ENCODE measurements around the gene CEP41.
"Not testable (repeated sequence)": the region's sequence is repeated elsewhere in the genome, so short reads cannot be mapped to it uniquely, and the experiment has no call there.

CEP41 gene

DNA sequence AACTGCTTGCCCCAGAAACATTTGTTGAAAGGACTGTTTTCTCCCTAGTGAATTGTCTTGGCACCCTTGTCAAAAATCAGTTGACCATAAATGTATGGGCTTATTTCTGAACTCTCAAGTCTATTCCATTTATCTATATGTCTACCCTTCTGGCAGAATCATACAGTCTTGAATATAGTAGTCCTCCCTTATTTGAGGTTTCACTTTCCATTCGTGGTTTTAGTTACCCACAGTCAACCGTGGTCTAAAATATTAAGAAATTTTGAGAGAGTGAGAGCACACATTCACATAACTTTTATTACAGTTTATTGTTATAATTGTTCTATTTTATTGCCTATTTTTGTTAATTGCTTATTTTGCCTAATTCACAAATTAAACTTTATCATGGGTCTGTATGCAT is 17.4 kb upstream of the CEP41 start:
- DNase-seq = no peak

- DNase-seq = no peak
These were observed 14.1 kb upstream of the CEP41 start for GRCh38 chr7:130454959-130455358.

DNA sequence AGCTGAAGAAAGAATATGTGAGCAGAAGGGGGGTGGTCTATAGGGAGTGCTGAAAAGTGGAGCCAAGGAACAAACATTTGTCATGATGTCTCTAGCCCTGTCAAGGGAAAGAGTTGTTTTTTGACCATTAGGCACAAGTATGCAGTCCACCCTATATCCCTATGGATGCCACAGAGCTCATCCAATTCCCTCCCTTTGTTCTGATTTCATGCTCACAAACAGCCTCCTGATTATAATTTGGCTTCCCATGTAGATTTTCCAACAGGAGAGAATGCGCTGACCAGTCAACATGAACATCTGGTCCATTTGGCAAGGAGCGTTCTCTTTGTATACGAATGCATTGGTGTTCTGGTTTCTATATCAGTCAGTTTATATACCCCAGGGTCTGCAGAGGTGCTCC is 12.1 kb upstream of the CEP41 start:
- DNase-seq = no peak

DNA sequence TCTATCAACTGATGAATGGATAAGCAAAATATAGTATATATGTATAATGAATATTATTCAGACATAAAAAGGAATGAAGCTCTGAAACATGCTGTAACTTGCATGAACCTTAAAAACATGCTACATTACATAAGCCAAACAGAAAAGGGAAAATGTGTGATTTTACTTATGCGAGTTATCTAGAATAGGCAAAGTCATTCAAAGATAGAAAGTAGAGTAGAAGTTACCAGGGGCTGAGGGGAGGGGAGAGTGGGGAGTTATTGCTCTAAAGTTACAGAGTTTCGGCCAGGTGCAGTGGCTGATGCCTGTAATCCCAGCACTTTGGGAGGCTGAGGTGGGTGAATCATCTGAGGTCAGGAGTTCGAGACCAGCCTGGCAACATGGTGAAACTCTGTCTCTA is 10.5 kb upstream of the CEP41 start:
- not testable (repeated sequence) for DNase-seq

GRCh38 chr7:130446259-130446658 is 5.4 kb upstream of the CEP41 start:
- no peak for DNase-seq

GRCh38 chr7:130444751-130445407 is 4.1 kb upstream of the CEP41 start:
- DNase-seq = no peak

DNA sequence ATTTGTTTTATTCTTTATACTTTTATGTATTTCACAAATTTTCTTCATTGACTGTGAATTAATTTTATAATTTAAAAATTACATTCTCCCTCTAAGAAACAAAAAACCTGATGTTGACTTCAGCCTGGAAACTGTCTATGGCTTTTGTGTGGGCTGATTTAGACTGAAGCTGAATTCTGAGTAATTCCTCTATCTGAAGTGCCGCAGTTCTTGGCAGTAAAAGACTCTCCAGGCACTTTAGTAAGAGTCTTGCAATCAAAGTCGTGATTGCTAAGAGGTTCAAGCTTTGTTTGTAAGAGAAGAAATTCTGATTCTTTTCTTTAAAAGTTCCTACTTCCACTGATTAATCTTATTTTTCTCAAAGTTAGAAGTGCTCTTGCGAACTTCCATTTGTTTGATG is 3.4 kb upstream of the CEP41 start:
- no peak for DNase-seq

GRCh38 chr7:130442601-130443000 is 1.8 kb upstream of the CEP41 start:
- DNase-seq = no peak

DNA sequence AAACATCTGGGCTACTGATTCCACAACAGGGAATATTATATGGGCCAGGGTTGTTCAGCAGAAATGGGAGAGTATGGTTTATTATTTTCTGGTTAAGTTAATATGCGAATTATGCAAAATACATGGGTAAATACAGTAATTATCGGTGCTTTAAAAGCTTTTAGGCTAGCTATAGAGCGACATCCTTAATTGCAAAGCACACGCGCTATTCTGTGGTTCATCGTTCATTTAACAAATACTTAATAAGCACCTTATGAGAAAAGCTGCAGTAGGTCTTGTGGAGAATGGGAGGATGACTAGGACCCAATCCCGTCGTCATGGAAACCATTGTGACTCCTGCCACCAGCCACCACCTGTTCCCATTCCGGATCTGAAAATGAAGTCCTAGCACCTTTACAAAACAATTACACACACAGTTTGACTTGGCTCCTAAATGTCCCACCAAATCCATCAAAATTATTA is 623 bp upstream of the CEP41 start:
- no peak for DNase-seq

DNA sequence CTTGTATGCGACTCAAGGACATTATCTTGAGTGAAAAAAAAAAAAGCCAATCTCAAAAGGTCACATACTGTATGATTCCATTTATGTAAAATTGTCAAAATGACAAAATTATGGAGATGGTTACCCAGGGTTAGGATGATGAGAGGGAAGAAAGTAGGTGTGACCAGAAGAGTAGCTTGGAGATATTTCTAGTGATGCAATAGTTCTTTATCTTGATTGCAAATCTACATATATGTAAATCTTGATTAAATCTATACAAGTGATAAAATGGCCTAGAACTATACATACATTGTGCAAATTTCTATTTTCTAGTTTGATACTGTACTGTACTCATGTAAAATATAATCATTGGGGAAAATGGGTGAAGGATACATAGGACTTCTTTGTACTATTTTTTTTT is 4.6 kb downstream of the CEP41 start:
- no peak for DNase-seq

DNA sequence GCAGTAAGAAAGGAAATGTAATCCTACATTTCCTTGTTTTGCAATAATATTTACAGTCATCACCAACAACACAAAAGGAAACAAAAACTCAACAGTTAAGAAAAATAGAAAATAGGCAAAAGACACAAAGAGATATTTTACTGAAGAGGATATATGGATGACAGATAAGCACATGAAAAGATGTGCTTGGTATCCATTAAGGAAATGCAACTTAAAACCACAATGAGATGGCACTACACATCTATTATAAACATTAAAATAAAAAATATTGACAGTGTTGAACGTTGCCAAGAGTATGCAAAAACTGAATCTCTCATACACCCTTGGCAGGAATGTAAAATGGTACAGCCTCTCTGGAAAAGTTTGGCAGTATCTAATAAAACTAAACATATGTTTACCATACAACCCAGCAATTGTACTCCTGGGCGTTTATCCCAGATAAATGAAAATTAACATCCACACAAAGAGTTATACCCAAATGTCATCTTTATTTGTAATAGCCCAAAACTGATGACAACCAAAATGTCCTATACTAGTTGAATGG is 5.4 kb downstream of the CEP41 start:
- DNase-seq = no peak

- no peak for DNase-seq
These were observed 7.5 kb downstream of the CEP41 start for GRCh38 chr7:130433301-130433700.

DNA sequence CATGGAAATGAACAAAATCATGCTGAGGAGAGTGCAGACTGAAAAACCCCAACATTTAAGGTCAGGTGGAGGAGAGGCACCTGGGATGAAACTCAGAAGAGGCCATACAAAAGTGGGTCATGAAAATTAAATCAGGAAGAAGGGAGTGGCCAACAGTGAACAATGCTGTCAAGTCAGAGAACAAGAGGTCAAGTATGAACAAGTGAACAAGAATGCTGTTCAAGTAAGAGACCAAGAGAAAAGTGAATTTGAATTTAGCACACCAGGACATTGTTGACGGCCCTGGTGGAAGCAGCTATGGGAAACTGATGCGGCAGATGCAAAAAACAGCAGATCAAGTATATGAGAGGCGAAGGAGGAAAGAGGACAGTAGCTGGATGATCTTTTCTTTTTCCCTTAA is 7.9 kb downstream of the CEP41 start:
- no peak for DNase-seq

DNA sequence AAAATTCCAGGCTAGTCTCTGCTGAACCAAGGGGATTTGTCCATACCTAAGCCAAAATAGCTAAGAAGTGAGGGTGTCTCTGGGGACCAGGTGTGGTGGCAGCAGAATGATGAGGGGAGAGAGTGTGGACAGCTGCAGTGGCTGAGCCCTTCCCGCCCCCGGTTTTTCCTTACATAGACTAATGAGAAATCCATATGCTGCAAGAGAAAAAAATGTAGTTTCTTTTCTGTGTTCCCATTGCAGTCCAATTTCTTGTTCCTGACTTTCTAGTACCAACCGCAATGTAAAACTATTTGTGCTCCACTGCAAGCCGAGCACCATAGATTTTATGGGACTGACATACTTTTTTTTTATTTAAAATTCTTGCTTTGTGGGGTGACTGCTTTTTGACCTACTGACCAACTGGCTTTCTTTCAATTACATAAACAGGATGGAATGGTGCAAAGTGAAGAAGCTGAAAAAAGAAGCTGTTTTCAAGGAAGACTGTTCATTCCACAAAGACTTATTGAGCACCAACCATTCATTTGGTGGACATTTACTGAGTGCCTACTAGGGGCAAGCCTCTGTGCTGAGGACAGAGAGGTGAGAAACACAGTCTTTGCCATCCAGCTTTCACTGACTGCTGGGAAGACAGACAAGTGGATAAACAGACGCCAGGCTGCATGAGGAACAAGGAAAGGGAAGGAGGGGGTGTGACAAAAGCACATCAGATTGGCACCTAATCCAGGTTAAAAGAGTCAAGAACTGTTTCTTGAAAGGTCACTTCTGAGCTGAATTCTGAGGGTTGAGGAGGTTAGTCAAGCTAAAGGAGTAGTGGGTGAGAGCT is 9.8 kb downstream of the CEP41 start:
- DNase-seq = no peak

GRCh38 chr7:130430115-130430514 is 10.7 kb downstream of the CEP41 start:
- no peak for DNase-seq

- no peak for DNase-seq
These were observed 11.8 kb downstream of the CEP41 start for GRCh38 chr7:130429019-130429418.

DNA sequence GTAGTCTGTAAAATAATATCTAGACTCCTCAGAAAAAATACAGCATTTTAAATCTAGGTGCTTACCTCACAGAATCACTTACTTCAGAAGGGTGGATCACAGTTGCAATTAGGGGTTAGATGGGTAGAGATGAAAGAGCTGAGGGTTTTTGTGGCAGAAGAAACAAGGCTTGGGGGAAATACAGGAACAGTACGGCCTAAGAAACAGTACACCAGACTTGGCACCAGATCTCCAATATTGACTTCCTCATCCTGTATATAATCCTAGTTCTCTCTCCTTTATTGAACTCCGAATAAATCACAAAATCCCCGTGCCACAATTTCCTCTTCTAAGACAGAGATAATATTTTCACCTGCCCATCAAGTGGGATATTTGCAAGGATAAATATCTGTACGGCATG is 14.3 kb downstream of the CEP41 start:
- DNase-seq = no peak

GRCh38 chr7:130425796-130426195 is 15.0 kb downstream of the CEP41 start:
- DNase-seq = no peak

DNA sequence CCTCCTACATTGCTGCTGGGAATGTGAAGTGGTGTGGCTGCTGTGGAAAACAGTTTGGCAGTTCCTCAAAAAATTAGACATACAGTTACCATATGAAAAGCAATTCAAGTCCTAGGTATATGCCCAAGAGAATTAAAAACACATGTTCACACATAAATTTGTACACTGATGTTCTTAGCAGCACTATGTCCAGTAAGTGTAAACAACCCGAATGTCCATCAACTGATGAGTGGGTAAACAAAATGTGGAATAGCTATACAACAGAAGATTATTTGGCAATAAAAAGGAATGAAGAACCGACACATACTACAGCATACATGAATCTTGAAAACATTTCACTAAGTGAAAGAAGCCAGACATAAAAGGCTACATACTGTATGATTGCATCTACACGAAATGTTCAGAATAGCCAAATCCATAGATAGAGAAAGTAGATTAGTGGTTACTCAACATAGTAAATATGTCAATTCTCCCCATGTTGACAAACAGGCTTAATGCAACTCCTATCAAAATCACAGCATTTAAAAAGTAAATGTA is 17.2 kb downstream of the CEP41 start:
- no peak for DNase-seq

DNA sequence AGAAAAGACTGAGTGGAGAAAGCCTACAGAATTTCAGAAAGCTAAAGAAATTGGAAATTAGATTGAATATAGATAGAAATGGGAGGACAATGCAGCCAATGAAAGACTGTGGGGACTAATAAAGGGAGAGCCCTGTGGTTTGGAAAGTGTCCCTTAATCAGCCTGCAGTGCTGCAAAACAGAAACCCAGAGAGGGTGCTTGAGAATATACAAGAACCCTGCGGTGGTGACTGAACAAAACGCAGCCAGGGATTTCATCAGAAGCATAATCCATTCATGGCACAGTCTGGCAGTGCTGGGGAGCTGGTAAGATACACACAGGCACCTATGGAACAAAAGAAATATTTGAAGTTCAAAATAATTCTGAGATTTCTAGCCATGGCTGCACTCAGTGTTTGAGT is 19.1 kb downstream of the CEP41 start:
- no peak for DNase-seq

- no peak for DNase-seq
These were observed 19.8 kb downstream of the CEP41 start for GRCh38 chr7:130420943-130421578.

DNA sequence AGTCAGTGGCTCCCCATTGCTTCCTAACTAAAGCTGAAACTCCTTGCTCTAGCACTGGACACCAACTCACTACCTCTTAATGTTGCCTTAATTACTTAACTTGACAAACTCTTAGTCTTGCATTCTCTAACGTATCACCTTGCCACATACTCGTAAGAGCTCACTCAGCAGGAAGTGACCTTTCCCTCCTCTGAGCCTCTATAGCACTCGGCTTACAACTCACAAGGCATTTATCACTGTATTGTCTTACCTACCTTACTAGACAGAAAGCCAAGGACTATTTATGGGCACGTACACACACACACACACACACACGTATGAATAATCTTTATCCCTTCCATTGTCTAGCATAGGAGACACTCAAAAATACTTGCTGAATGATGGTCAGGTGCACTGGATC is 21.2 kb downstream of the CEP41 start:
- no peak for DNase-seq

DNA sequence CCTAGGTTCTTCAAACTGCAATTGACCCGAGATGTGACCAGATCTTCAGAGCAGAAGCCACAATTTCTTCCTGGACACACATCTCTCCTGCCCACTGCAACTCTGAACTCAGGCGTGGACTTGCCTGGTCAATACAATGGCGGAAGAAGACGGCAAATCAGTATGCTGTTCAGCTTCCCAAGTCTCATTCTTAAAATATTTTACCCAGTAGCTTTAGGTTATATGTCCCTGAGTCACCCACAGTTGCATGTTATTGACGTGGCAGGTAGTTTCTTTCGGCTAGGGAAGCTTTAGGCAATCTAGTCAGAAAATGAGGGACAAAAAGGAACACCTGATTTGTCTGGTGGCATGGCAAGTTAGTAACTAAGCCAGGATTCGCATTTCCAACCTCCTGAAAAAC is 22.5 kb downstream of the CEP41 start:
- no peak for DNase-seq

GRCh38 chr7:130417213-130417612 is 23.6 kb downstream of the CEP41 start:
- no peak for DNase-seq
